Erythroblast (primary cell): ENCODE data around the gene DNAH17.

Source experiments
- GATA1 ChIP-seq: IDR thresholded peaks from 2 replicates; pipeline ENCODE4 v1.6.1; 2011; ENCODE audit warnings: low read depth, mild to moderate bottlenecking, control low read depth, low read length, moderate library complexity
- POLR2A ChIP-seq: IDR thresholded peaks from 2 replicates; pipeline ENCODE4 v1.6.1; 2011; ENCODE audit warnings: mild to moderate bottlenecking, low read length

GRCh38 chr17:78427140-78427539, 150.1 kb downstream of the DNAH17 start:
- no peak for TF ChIP-seq POLR2A
- no peak for TF ChIP-seq GATA1
